GM23248 (cell line): Measurements from ENCODE around the gene FXYD3. TPM values are rescaled to one million over a fixed set of nuclear protein-coding genes. Genes with fewer than 3 reads are reported as not detected.

Experiments used
- DNase-seq: peaks from one replicate; pipeline ENCODE4 v3.0.0-alpha.2; 2015
- H2AFZ ChIP-seq: fragments of 200-600 bp; sonication (generic); 2 replicates; pipeline ENCODE4 v1.6.1; 2016; ENCODE audit warnings: antibody characterized with exemption
- H3F3A ChIP-seq: fragments of 200-600 bp; sonication (generic); 2 replicates; pipeline ENCODE4 v1.6.1; 2016; ENCODE audit warnings: mild to moderate bottlenecking, antibody characterized with exemption, mixed run types; ENCODE audit not compliant: insufficient read depth
- H3K27ac ChIP-seq: fragments of 200-600 bp; sonication (generic); 2 replicates; pipeline ENCODE4 v1.5.1; 2016; ENCODE audit warnings: mild to moderate bottlenecking
- H3K27me3 ChIP-seq: fragments of 200-600 bp; sonication (generic); replicated peaks from 2 replicates; pipeline ENCODE4 v1.6.1; 2016; ENCODE audit warnings: mild to moderate bottlenecking; ENCODE audit not compliant: insufficient read depth
- H3K36me3 ChIP-seq: fragments of 200-600 bp; sonication (generic); 2 replicates; pipeline ENCODE4 v1.6.1; 2016; ENCODE audit warnings: low read depth, mild to moderate bottlenecking
- H3K4me1 ChIP-seq: fragments of 200-600 bp; sonication (generic); 2 replicates; pipeline ENCODE4 v1.6.1; 2016; ENCODE audit warnings: mild to moderate bottlenecking; ENCODE audit not compliant: insufficient read depth
- H3K4me2 ChIP-seq: fragments of 200-600 bp; sonication (generic); one replicate; pipeline ENCODE4 v1.6.1; 2016; ENCODE audit warnings: mild to moderate bottlenecking; ENCODE audit not compliant: unreplicated experiment
- H3K4me3 ChIP-seq: fragments of 200-600 bp; sonication (generic); 2 replicates; pipeline ENCODE4 v1.5.1; 2016; ENCODE audit warnings: mild to moderate bottlenecking
- H3K79me2 ChIP-seq: fragments of 200-600 bp; sonication (generic); 2 replicates; pipeline ENCODE4 v1.6.1; 2016; ENCODE audit warnings: mild to moderate bottlenecking; ENCODE audit not compliant: insufficient read depth
- H3K9ac ChIP-seq: fragments of 200-600 bp; sonication (generic); 2 replicates; pipeline ENCODE4 v1.6.1; 2016; ENCODE audit warnings: mild to moderate bottlenecking
- H3K9me2 ChIP-seq: fragments of 200-600 bp; sonication (generic); 2 replicates; pipeline ENCODE4 v1.6.1; 2016; ENCODE audit warnings: mixed run types, mild to moderate bottlenecking, moderate library complexity; ENCODE audit not compliant: insufficient read depth
- H3K9me3 ChIP-seq: fragments of 200-600 bp; sonication (generic); one replicate; pipeline ENCODE4 v1.6.1; 2017; ENCODE audit warnings: low read depth
- H4K20me1 ChIP-seq: fragments of 200-600 bp; sonication (generic); 2 replicates; pipeline ENCODE4 v1.6.0; 2016; ENCODE audit not compliant: insufficient read depth
- EZH2 ChIP-seq: fragments of 200-600 bp; sonication (generic); IDR thresholded peaks from 2 replicates; pipeline ENCODE4 v1.6.1; 2018; ENCODE audit warnings: antibody characterized with exemption, mild to moderate bottlenecking; ENCODE audit not compliant: insufficient read depth, poor library complexity, severe bottlenecking
- EZH2phosphoT487 ChIP-seq: fragments of 200-600 bp; sonication (generic); IDR thresholded peaks from 2 replicates; pipeline ENCODE4 v1.6.1; 2018; ENCODE audit warnings: antibody characterized with exemption, moderate library complexity, mild to moderate bottlenecking, low read depth; ENCODE audit not compliant: insufficient read depth
- WGBS, 2 experiments: methylation state at CpG; one replicate each; pipeline ENCODE4 v1.1.6; 2015 to 2017; ENCODE audit warnings: low lambda C conversion rate in 2 of 2, low coverage in 1 of 2; ENCODE audit errors: missing lambda C conversion rate in 2 of 2; 5-methylcytosine and 5-hydroxymethylcytosine counted together
- in situ Hi-C: fragments of 300-500 bp; cut with MboI; formaldehyde crosslinking; loops from 2 replicates; pipeline ENCODE4 v1.15.0; 2020
- polyA plus RNA-seq: library from polyadenylated mRNA; unstranded; fragments of >200 nt; fragmentation: Nextera tagmentation; extraction: Ambion mirVana; gene quantifications from 2 replicates; pipeline ENCODE4 v1.2.1, GENCODE V29; 2016
- total RNA-seq: library from RNA; depleted of rRNA; stranded (reverse); fragments of >200 nt; shearing (Covaris generic); gene quantifications from 2 replicates; pipeline ENCODE4 v1.2.3, GENCODE V29; 2014

FXYD3 gene
- total and polyA plus RNA-seq, 2 experiments from 2014 or later: not detected

DNA sequence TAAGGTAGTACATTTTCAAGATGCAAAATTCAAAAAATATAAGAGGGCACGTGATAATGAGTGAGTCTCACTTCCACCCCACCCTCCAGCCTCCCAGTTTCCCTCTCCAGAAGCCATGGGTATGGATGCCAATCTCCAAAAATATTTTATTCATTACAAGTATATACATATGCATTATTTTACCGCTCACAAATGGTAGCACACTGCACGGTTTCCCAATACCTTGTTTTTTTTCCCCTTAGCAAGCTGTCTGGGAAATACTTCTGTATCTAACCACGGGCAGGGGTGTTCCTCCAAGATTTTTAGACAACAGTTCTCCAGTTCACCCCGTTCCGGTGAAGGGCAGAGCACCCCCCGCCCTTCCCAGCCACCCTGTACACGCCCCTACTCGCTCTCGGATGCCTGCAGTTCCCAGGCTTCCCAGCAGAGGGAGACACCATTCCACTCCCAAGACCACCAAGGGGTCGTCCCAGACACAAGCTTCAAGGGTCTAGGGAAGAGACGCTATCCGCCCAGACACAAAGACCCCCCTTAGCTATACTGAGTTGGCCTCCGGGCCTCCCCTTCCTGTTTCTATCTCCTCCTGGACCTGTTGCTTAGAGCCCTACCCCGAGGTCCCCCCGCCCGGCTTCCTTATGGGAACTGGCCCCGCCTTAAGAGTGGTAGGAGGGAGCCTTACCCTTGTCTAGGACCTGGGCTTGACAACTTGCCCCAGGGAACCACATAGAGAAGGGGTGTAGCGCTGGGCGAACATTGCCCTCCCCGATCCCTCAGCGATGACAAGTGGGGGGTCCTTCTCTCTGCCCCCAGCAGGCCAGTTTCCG is 1.1 kb upstream of the FXYD3 start:
- Histone ChIP-seq H3K9me2 (no peaks in the 10 kb centered on the region), H3K4me2 (peak overlapping the region; percentile 5), H3K4me1 (no peaks in the 10 kb centered on the region), H3K79me2 (no peaks in the 10 kb centered on the region), H3K4me3 (no peak overlapping the region), H3K36me3 (no peaks in the 10 kb centered on the region), H2AFZ (no peak overlapping the region), H3F3A (no peaks in the 10 kb centered on the region), H3K9ac (no peak overlapping the region), H3K27ac (no peak overlapping the region), H3K27me3 (peaks cover 6% of the 10 kb centered on the region; the same call in 1 of the 2 replicates), H4K20me1 (no peaks in the 10 kb centered on the region), H3K9me3 (no peaks in the 10 kb centered on the region)
- peak; percentile 38 for DNase-seq
- TF ChIP-seq EZH2: no peak
- no peak for TF ChIP-seq EZH2phosphoT487
- whole genome bisulfite sequencing, 2 experiments: 13 to 18% methylated on average over 21 to 23 of the region's 23 CpGs
- in situ Hi-C loops: no loop called here

DNA sequence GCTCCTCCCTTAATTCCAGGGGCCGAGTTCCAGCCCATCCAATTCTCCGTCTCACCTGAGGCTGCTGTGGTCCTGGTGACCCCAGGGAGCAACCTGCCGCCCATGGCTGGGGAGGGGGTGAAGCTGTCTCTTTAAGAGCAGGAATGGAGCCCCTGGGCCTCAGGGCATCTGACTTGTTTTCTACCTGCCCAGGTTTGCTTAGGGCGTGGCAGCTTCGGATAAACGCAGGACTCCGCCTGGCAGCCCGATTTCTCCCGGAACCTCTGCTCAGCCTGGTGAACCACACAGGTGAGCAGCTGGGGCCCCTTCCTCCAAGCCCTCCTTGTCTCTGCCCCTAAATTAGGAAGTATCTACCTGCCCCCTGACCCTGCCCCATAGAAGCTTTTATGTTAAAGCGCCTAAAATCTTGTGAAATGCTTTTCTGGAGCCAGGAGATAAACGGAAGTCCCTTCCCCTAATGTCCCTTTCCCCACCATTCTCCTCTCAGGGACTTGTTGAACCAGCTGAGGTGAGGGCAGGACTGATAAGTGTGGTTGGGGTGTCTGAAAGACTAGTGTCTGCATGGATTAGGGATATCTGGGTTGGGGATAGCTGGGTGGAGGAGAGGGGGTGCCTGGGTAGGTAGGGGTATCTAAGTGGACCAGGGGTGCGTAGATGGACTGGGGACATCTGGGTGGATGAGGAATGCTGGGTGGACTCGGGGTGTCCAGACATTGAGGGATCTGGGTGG is 614 bp downstream of the FXYD3 start:
- WGBS, 2 experiments: 71 to 76% methylated on average over 13 of the region's 13 CpGs
- H3F3A ChIP-seq: no peaks in the 10 kb centered on the region
- H3K4me2 ChIP-seq: no peak overlapping the region
- no peaks in the 10 kb centered on the region for H3K79me2 ChIP-seq
- peaks cover 9% of the 10 kb centered on the region; the same call in 1 of the 2 replicates for H3K4me1 ChIP-seq
- H3K27ac ChIP-seq: no peak overlapping the region
- H3K9ac ChIP-seq: no peak overlapping the region
- no peaks in the 10 kb centered on the region for H3K9me3 ChIP-seq
- no peaks in the 10 kb centered on the region for H4K20me1 ChIP-seq
- TF ChIP-seq EZH2phosphoT487: no peak
- TF ChIP-seq EZH2: no peak
- H2AFZ ChIP-seq: no peak overlapping the region
- H3K9me2 ChIP-seq: no peaks in the 10 kb centered on the region
- in situ Hi-C loops: no loop called here
- H3K36me3 ChIP-seq: no peaks in the 10 kb centered on the region
- no peak overlapping the region for H3K4me3 ChIP-seq
- no peaks in the 10 kb centered on the region for H3K27me3 ChIP-seq
- DNase-seq: no peak

GRCh38 chr19:35117116-35117515 is 1.5 kb downstream of the FXYD3 start:
- Histone ChIP-seq H3K9me3 (no peaks in the 10 kb centered on the region), H3K27me3 (no peaks in the 10 kb centered on the region), H3K9ac (no peak overlapping the region), H3K9me2 (no peaks in the 10 kb centered on the region), H4K20me1 (no peaks in the 10 kb centered on the region), H3K36me3 (no peaks in the 10 kb centered on the region), H3K79me2 (no peaks in the 10 kb centered on the region), H3K4me1 (peaks cover 9% of the 10 kb centered on the region; the same call in 1 of the 2 replicates), H3K4me2 (no peak overlapping the region), H3K4me3 (no peak overlapping the region), H2AFZ (no peak overlapping the region), H3K27ac (no peak overlapping the region), H3F3A (no peaks in the 10 kb centered on the region)
- TF ChIP-seq EZH2phosphoT487 (no peak), EZH2 (no peak)
- in situ Hi-C loops: no loop called here
- WGBS, 2 experiments: 59 to 66% methylated on average over 8 of the region's 8 CpGs
- DNase-seq: no peak

DNA sequence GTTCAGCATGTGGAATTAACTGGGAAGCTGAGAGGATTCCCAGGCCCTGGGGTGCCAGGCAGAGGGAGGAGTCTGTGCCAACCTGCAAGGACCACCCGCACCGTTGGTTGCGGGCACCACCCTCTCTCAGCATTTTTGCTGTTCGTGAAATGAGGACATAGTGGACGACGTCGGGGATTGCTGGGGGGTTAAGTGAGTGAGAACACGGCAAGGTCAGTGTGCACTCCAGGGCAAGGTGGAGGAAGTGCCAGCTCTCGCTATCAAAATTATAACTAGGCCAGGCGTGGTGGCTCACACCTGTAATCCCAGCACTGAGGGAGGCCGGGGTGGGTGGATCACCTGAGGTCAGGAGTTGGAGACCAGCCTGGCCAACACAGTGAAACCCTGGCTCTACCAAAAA is 2.2 kb downstream of the FXYD3 start:
- H3K9me3 ChIP-seq: no peaks in the 10 kb centered on the region
- H3K4me2 ChIP-seq: no peak overlapping the region
- H3K27me3 ChIP-seq: no peaks in the 10 kb centered on the region
- H3K36me3 ChIP-seq: no peaks in the 10 kb centered on the region
- in situ Hi-C loops: no loop called here
- H3F3A ChIP-seq: no peaks in the 10 kb centered on the region
- WGBS, 2 experiments: 78 to 79% methylated on average over 11 of the region's 11 CpGs
- DNase-seq: no peak
- H3K9ac ChIP-seq: no peak overlapping the region
- H3K4me3 ChIP-seq: no peak overlapping the region
- H4K20me1 ChIP-seq: no peaks in the 10 kb centered on the region
- H2AFZ ChIP-seq: no peak overlapping the region
- no peak for TF ChIP-seq EZH2
- no peak for TF ChIP-seq EZH2phosphoT487
- no peaks in the 10 kb centered on the region for H3K9me2 ChIP-seq
- H3K27ac ChIP-seq: no peak overlapping the region
- no peaks in the 10 kb centered on the region for H3K79me2 ChIP-seq
- peaks cover 9% of the 10 kb centered on the region; the same call in 1 of the 2 replicates for H3K4me1 ChIP-seq
